GM20000 (cell line): ENCODE measurements around the gene TEK.
A peak's percentile ranks its signal among the peaks of the same experiment; 100 is the strongest.
"Not testable (repeated sequence)": the region's sequence is repeated elsewhere in the genome, so short reads cannot be mapped to it uniquely, and the experiment has no call there.

Source experiments
- DNase-seq: peaks from one replicate; pipeline ENCODE4 v3.0.0; 2012; ENCODE audit warnings: low spot score
- CTCF ChIP-seq: IDR thresholded peaks from 2 replicates; pipeline ENCODE4 v1.5.1; 2012; ENCODE audit warnings: mild to moderate bottlenecking, control low read depth; ENCODE audit errors: extremely low read depth, missing control alignments

The TEK gene

GRCh38 chr9:27210588-27210987 is 101.6 kb downstream of the TEK start:
- no peak for TF ChIP-seq CTCF
- DNase-seq = no peak

- no peak for DNase-seq
- TF ChIP-seq CTCF = no peak
Measured at GRCh38 chr9:27212191-27212590, 103.2 kb downstream of the TEK start.

- no peak for DNase-seq
- TF ChIP-seq CTCF = no peak
Measured at GRCh38 chr9:27212621-27213020, 103.6 kb downstream of the TEK start.

- TF ChIP-seq CTCF = no peak
- DNase-seq = no peak
Measured at GRCh38 chr9:27227192-27227591, 118.2 kb downstream of the TEK start.

GRCh38 chr9:27239648-27240047 is 130.6 kb downstream of the TEK start:
- not testable (repeated sequence) for DNase-seq

- TF ChIP-seq CTCF = peak; percentile 25
- DNase-seq = peak; percentile 35
Measured at GRCh38 chr9:27247756-27248155, 138.7 kb downstream of the TEK start.

GRCh38 chr9:27248702-27249101 is 139.7 kb downstream of the TEK start:
- no peak for DNase-seq
- no peak for TF ChIP-seq CTCF

- DNase-seq = no peak
- no peak for TF ChIP-seq CTCF
Measured at GRCh38 chr9:27258662-27259061, 149.6 kb downstream of the TEK start.
